ENCODE data around the gene MME.

Gene MME

GRCh38 chr3:155053756-155054155 lies 26.4 kb upstream of the MME start:
- Histone ChIP-seq H3K4me3 (ENCODE audit: low read depth, low read length) (no peak overlapping the region), H3K36me3 (ENCODE audit: control insufficient read depth, insufficient read depth, low read length) (no peaks in the 10 kb centered on the region), H3K27me3 (ENCODE audit: control insufficient read depth, insufficient read depth, low read length) (no peaks in the 10 kb centered on the region), H3K9me3 (ENCODE audit: control insufficient read depth, insufficient read depth, low read length) (peaks cover 34% of the 10 kb centered on the region), H3K9ac (ENCODE audit: low read depth, low read length) (no peak overlapping the region), H3K4me1 (ENCODE audit: control insufficient read depth, insufficient read depth, low read length) (no peaks in the 10 kb centered on the region), H3K27ac (ENCODE audit: low read depth, low read length) (no peak overlapping the region)

- Histone ChIP-seq H3K9ac (ENCODE audit: low read depth, low read length) (no peak overlapping the region), H3K27ac (ENCODE audit: low read depth, low read length) (no peak overlapping the region)
These were observed 15.2 kb upstream of the MME start for GRCh38 chr3:155064920-155065319.

GRCh38 chr3:155065537-155065936 lies 14.6 kb upstream of the MME start:
- H3K9ac ChIP-seq (ENCODE audit: low read depth, low read length), result no peak overlapping the region
- H3K4me1 ChIP-seq (ENCODE audit: control insufficient read depth, insufficient read depth, low read length), result 0 out of 2 replicates have a peak, but pooled peaks cover under 1% of the 10 kb centered on the region
- no peaks in the 10 kb centered on the region for H3K36me3 ChIP-seq (ENCODE audit: control insufficient read depth, insufficient read depth, low read length)
- H3K27ac ChIP-seq (ENCODE audit: low read depth, low read length), result no peak overlapping the region
- H3K27me3 ChIP-seq (ENCODE audit: control insufficient read depth, insufficient read depth, low read length), result no peaks in the 10 kb centered on the region
- H3K4me3 ChIP-seq (ENCODE audit: low read depth, low read length), result no peak overlapping the region
- H3K9me3 ChIP-seq (ENCODE audit: control insufficient read depth, insufficient read depth, low read length), result no peaks in the 10 kb centered on the region

More at GRCh38 chr3:155064920-155065319, 15.2 kb upstream of the MME start:
- Histone ChIP-seq H3K9me3 (ENCODE audit: control insufficient read depth, insufficient read depth, low read length) (no peaks in the 10 kb centered on the region), H3K4me1 (ENCODE audit: control insufficient read depth, insufficient read depth, low read length) (peaks cover 6% of the 10 kb centered on the region; the same call in 1 of the 2 replicates), H3K4me3 (ENCODE audit: low read depth, low read length) (no peak overlapping the region), H3K36me3 (ENCODE audit: control insufficient read depth, insufficient read depth, low read length) (no peaks in the 10 kb centered on the region), H3K27me3 (ENCODE audit: control insufficient read depth, insufficient read depth, low read length) (no peaks in the 10 kb centered on the region)

- H3K27ac ChIP-seq (ENCODE audit: low read depth, low read length), result no peak overlapping the region
- no peaks in the 10 kb centered on the region for H3K36me3 ChIP-seq (ENCODE audit: control insufficient read depth, insufficient read depth, low read length)
- H3K4me3 ChIP-seq (ENCODE audit: low read depth, low read length), result no peak overlapping the region
- no peak overlapping the region for H3K9ac ChIP-seq (ENCODE audit: low read depth, low read length)
- H3K9me3 ChIP-seq (ENCODE audit: control insufficient read depth, insufficient read depth, low read length), result no peaks in the 10 kb centered on the region
- no peaks in the 10 kb centered on the region for H3K27me3 ChIP-seq (ENCODE audit: control insufficient read depth, insufficient read depth, low read length)
- H3K4me1 ChIP-seq (ENCODE audit: control insufficient read depth, insufficient read depth, low read length), result no peaks in the 10 kb centered on the region
These were observed 10.4 kb upstream of the MME start for GRCh38 chr3:155069729-155070128.

GRCh38 chr3:155070316-155070715 lies 9.8 kb upstream of the MME start:
- H3K4me3 ChIP-seq (ENCODE audit: low read depth, low read length), result no peak overlapping the region
- no peak overlapping the region for H3K9ac ChIP-seq (ENCODE audit: low read depth, low read length)
- no peaks in the 10 kb centered on the region for H3K27me3 ChIP-seq (ENCODE audit: control insufficient read depth, insufficient read depth, low read length)
- H3K9me3 ChIP-seq (ENCODE audit: control insufficient read depth, insufficient read depth, low read length), result no peaks in the 10 kb centered on the region
- no peaks in the 10 kb centered on the region for H3K4me1 ChIP-seq (ENCODE audit: control insufficient read depth, insufficient read depth, low read length)
- no peaks in the 10 kb centered on the region for H3K36me3 ChIP-seq (ENCODE audit: control insufficient read depth, insufficient read depth, low read length)
- H3K27ac ChIP-seq (ENCODE audit: low read depth, low read length), result no peak overlapping the region

GRCh38 chr3:155070932-155071387 lies 9.2 kb upstream of the MME start:
- Histone ChIP-seq H3K4me1 (ENCODE audit: control insufficient read depth, insufficient read depth, low read length) (no peaks in the 10 kb centered on the region), H3K4me3 (ENCODE audit: low read depth, low read length) (no peak overlapping the region), H3K9ac (ENCODE audit: low read depth, low read length) (no peak overlapping the region), H3K27me3 (ENCODE audit: control insufficient read depth, insufficient read depth, low read length) (no peaks in the 10 kb centered on the region), H3K9me3 (ENCODE audit: control insufficient read depth, insufficient read depth, low read length) (no peaks in the 10 kb centered on the region), H3K36me3 (ENCODE audit: control insufficient read depth, insufficient read depth, low read length) (no peaks in the 10 kb centered on the region), H3K27ac (ENCODE audit: low read depth, low read length) (no peak overlapping the region)

- Histone ChIP-seq H3K4me1 (ENCODE audit: control insufficient read depth, insufficient read depth, low read length) (0 out of 2 replicates have a peak, but pooled peaks cover 6% of the 10 kb centered on the region), H3K36me3 (ENCODE audit: control insufficient read depth, insufficient read depth, low read length) (no peaks in the 10 kb centered on the region), H3K9me3 (ENCODE audit: control insufficient read depth, insufficient read depth, low read length) (no peaks in the 10 kb centered on the region), H3K9ac (ENCODE audit: low read depth, low read length) (no peak overlapping the region), H3K4me3 (ENCODE audit: low read depth, low read length) (no peak overlapping the region), H3K27me3 (ENCODE audit: control insufficient read depth, insufficient read depth, low read length) (peaks cover 11% of the 10 kb centered on the region), H3K27ac (ENCODE audit: low read depth, low read length) (no peak overlapping the region)
These were observed 4.9 kb upstream of the MME start for GRCh38 chr3:155075200-155075599.

- H3K27ac ChIP-seq (ENCODE audit: low read depth, low read length), result no peak overlapping the region
- H3K36me3 ChIP-seq (ENCODE audit: control insufficient read depth, insufficient read depth, low read length), result no peaks in the 10 kb centered on the region
- H3K27me3 ChIP-seq (ENCODE audit: control insufficient read depth, insufficient read depth, low read length), result peaks cover 11% of the 10 kb centered on the region
- no peak overlapping the region for H3K9ac ChIP-seq (ENCODE audit: low read depth, low read length)
- peaks cover 14% of the 10 kb centered on the region; the same call in 1 of the 2 replicates for H3K4me1 ChIP-seq (ENCODE audit: control insufficient read depth, insufficient read depth, low read length)
- no peaks in the 10 kb centered on the region for H3K9me3 ChIP-seq (ENCODE audit: control insufficient read depth, insufficient read depth, low read length)
- H3K4me3 ChIP-seq (ENCODE audit: low read depth, low read length), result no peak overlapping the region; the same call in 1 of the 2 replicates
These were observed 3.2 kb upstream of the MME start for GRCh38 chr3:155076888-155077287.

- Histone ChIP-seq H3K27ac (ENCODE audit: low read depth, low read length) (no peak overlapping the region), H3K9ac (ENCODE audit: low read depth, low read length) (0 out of 2 replicates have a peak overlapping the region, but pooled peaks have one; percentile 13), H3K4me1 (ENCODE audit: control insufficient read depth, insufficient read depth, low read length) (peaks cover 14% of the 10 kb centered on the region; the same call in 1 of the 2 replicates), H3K36me3 (ENCODE audit: control insufficient read depth, insufficient read depth, low read length) (no peaks in the 10 kb centered on the region), H3K4me3 (ENCODE audit: low read depth, low read length) (peak overlapping the region; percentile 96), H3K9me3 (ENCODE audit: control insufficient read depth, insufficient read depth, low read length) (no peaks in the 10 kb centered on the region), H3K27me3 (ENCODE audit: control insufficient read depth, insufficient read depth, low read length) (peaks cover 11% of the 10 kb centered on the region)
These were observed 1.2 kb upstream of the MME start for GRCh38 chr3:155078711-155079467.

GRCh38 chr3:155079468-155079745 lies 712 bp upstream of the MME start:
- Histone ChIP-seq H3K36me3 (ENCODE audit: control insufficient read depth, insufficient read depth, low read length) (peaks cover 5% of the 10 kb centered on the region; the same call in 1 of the 2 replicates), H3K4me3 (ENCODE audit: low read depth, low read length) (peak overlapping the region; percentile 96), H3K9me3 (ENCODE audit: control insufficient read depth, insufficient read depth, low read length) (no peaks in the 10 kb centered on the region), H3K9ac (ENCODE audit: low read depth, low read length) (no peak overlapping the region), H3K4me1 (ENCODE audit: control insufficient read depth, insufficient read depth, low read length) (peaks cover 14% of the 10 kb centered on the region; the same call in 1 of the 2 replicates), H3K27me3 (ENCODE audit: control insufficient read depth, insufficient read depth, low read length) (peaks cover 11% of the 10 kb centered on the region), H3K27ac (ENCODE audit: low read depth, low read length) (peak overlapping the region; percentile 72)

- H3K27me3 ChIP-seq (ENCODE audit: control insufficient read depth, insufficient read depth, low read length), result peaks cover 11% of the 10 kb centered on the region
- peak overlapping the region; percentile 96 for H3K4me3 ChIP-seq (ENCODE audit: low read depth, low read length)
- peaks cover 12% of the 10 kb centered on the region; the same call in 1 of the 2 replicates for H3K36me3 ChIP-seq (ENCODE audit: control insufficient read depth, insufficient read depth, low read length)
- H3K4me1 ChIP-seq (ENCODE audit: control insufficient read depth, insufficient read depth, low read length), result peaks cover 14% of the 10 kb centered on the region; the same call in 1 of the 2 replicates
- H3K9ac ChIP-seq (ENCODE audit: low read depth, low read length), result peak overlapping the region; percentile 56
- H3K27ac ChIP-seq (ENCODE audit: low read depth, low read length), result no peak overlapping the region
- H3K9me3 ChIP-seq (ENCODE audit: control insufficient read depth, insufficient read depth, low read length), result no peaks in the 10 kb centered on the region
These were observed 573 bp downstream of the MME start for GRCh38 chr3:155080692-155081091.

Data from HUES48 (cell line).